Measurements from ENCODE around the gene AMOTL1.

The AMOTL1 gene

DNA sequence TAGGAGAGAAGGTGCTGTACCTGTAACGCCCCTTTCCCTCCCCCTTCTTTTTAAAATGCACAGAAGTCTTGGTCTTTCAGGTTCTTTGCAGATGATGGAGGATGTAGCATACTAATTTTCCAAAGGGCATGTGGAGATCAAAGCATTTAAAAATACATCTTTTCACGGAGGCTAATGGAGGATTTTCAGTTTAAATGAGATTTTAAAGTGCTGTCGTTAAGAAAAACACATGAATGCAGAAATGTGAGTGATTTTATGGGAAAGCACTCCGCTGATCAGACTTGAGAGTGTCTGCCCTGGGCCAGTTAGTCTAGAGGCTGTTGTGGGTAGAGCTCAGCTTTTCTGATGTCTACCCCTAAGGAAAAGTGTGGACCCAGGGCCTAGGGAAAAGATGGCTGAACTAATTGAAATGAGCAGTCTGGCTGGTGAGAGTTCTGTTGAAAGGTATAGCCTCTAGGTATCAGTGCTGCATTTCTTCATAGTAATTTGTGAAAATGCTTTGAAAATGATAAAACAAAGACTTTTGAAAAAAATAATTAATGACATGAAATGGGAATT lies 2.5 kb downstream of the AMOTL1 start:
- TF ChIP-seq GATA2 (IDR thresholded peaks at IDR 0.05; ENCODE audit: low read depth, low read length) (no peak), GATA3 (IDR thresholded peaks at IDR 0.05; ENCODE audit: low read depth, low read length) (no peak)

DNA sequence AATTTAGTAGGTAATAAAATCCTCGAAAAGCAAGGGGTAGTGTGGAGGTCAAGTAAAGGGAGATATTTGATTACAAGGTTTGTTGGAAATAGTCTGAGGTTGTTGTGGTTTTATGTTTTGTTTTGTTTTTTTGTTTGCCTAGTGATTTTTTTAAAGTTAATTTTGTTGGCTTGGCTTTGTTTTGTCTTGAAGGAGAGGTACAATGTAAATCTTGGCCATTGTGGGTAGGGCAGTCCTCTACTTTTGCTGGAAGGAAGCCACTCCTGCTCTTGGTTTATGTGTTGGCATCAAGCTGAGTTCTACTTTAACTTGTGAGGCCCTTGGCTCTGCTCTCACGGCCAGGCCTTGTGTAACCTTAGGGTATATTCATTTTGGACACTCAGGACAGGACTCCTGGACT lies 3.2 kb downstream of the AMOTL1 start:
- TF ChIP-seq GATA2 (IDR thresholded peaks at IDR 0.05; ENCODE audit: low read depth, low read length) (no peak), GATA3 (IDR thresholded peaks at IDR 0.05; ENCODE audit: low read depth, low read length) (no peak)

DNA sequence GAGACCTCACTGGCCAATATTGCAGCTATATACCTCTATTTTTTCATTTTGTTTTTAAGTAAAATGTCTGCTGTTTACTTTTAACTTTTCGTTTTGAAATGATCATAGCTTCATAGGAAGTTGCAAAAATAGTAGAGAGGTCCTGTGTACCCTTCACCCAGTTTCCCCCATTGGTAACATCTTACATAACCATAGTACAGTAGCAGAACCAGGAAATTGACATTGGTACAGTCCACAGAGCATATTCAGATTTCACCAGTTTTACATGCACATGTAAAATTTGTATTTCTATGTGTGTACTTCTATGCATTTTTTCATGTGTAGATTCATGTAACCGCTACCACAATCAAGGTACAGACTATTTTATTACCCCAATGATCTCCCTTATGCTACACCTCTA lies 3.8 kb downstream of the AMOTL1 start:
- no peak for TF ChIP-seq GATA2 (IDR thresholded peaks at IDR 0.05; ENCODE audit: low read depth, low read length)
- no peak for TF ChIP-seq GATA3 (IDR thresholded peaks at IDR 0.05; ENCODE audit: low read depth, low read length)

DNA sequence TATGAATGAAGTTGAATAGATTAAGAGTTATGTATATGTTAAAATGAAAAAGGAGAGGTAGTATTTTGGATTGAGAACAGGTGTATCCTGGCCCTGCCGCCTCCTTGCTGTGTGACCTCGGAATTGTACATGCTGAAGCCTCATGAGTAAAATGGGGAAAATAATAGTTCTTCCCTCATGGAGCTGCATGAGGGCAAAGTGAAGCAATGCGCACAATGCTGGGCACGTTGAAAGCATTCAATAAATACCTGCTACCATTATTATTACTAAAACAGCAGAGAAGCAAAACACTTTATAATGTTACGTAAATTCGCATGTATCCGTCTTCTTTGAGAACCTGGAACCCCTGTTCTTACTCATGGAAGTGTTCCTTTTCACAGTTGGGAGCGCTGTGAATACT lies 5.7 kb downstream of the AMOTL1 start:
- no peak for TF ChIP-seq GATA2 (IDR thresholded peaks at IDR 0.05; ENCODE audit: low read depth, low read length)
- TF ChIP-seq GATA3 (IDR thresholded peaks at IDR 0.05; ENCODE audit: low read depth, low read length) = no peak

DNA sequence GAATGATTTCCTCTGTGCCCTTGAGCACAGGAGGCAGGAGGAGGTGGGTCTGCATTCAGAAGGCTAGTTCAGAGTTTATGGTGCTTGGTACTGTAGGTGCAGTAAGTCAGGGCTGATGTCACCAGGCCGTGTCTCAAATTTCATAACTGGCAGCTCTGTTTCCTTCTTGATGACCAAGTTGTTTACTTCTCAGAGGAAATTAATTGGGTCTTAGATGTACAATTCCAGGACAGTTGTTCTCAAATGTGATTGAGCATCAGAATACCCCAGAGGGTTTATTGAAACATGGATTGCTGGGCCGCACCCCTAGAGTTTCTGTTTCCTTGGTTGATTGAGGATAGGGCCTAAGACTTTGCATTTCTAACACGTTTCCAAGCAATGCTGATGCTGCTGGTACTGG lies 6.2 kb downstream of the AMOTL1 start:
- no peak for TF ChIP-seq GATA2 (IDR thresholded peaks at IDR 0.05; ENCODE audit: low read depth, low read length)
- TF ChIP-seq GATA3 (IDR thresholded peaks at IDR 0.05; ENCODE audit: low read depth, low read length) = no peak

DNA sequence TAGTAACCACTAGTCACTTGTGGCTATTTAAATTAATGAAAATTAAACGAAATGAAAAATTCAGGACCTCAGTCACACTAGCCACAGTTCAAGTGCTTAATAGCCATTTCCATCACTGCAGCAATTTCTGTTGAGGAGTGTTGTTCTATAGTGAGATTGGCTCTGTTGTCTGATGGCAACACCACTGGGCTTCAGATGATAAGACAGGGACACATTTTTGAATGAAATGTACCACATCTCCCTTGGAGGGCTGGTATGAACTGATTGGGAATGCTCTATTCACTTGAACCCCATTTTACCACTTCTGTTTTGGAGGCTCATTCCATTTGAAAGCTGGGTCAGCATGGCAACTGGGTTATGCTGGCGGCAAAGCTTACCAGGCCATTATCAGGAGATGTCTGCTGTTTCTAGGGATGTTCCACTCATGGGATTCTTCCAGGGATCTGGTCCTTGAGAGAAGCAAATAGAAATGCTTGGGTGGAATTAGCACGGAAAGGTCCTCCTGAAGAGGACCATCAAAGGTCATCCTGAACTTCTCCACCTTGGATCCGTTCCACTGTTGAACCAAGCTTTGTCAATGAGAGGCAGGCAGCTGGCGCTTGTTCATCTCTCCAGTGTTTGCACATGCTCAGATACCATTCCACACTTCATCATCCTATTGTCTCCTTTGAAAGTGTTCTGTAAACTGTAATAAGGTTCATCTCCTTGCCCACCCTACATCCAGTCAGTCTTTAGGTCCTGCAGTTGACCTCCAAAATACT lies 7.6 kb downstream of the AMOTL1 start:
- TF ChIP-seq GATA2 (IDR thresholded peaks at IDR 0.05; ENCODE audit: low read depth, low read length) (no peak), GATA3 (IDR thresholded peaks at IDR 0.05; ENCODE audit: low read depth, low read length) (no peak)

DNA sequence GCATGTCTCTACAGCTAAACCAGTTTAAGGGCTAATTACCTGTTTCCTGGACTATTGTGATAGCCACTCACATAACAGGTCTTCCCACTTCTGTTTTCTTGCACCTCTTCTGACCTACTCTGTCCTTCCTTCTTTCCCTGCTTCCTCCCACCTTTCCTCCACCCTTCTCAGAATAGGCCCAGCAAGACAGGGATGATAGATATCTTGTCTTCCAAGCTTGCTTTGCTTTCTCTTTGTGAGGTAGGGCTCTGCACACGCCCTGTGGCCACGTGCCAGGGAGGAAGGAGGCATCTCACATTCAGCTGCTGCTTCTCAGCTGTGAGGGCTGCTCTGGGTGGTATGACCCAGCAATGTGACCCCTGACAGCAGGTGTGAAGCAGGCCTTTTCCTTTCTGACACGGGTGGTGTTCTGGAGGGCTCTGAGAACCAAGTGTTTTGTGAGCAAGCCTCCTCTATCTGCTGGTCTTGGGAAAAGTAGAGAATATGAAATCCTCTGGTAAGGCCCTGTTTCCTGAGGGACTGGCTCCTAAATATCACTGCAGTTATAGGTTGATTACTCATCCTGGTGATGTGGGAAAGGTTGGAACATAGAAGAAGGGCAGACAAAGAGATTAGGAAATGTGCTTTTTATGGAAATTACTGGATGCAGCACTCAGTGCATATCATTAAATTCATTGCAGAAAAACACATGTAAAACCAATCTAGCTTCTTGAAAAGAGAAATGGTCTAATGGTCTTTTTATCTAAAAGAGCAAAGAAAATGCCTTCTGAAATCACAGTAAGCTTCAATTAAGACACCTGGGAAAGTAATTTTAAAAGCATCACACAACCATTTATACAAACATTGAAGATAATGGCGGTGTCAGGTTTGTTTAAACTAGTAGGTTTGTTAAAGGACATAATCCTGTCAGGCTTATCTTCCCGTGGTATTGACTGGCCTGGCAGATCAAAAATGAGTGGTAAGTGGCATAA lies 8.5 kb downstream of the AMOTL1 start:
- no peak for TF ChIP-seq GATA2 (IDR thresholded peaks at IDR 0.05; ENCODE audit: low read depth, low read length)
- no peak for TF ChIP-seq GATA3 (IDR thresholded peaks at IDR 0.05; ENCODE audit: low read depth, low read length)

DNA sequence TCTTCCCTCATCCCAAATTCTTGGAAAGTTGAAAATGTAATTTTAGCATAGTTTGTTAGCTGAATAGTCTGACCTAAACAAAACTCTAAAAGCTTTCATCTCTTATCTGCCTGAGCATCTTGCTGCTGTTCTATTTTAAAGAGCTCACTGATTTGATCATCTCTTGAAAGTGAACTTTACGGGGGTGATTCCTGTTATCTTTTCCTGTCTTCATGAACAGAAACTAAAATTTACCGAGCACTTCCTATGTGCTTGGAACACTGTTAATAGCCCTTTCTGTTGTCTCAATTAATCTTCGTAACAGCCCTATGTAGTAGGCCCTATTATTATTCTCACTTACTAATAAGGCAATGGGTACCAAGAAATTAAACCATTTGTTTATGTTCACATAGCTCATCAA lies 12.3 kb downstream of the AMOTL1 start:
- TF ChIP-seq GATA2 (IDR thresholded peaks at IDR 0.05; ENCODE audit: low read depth, low read length) (peak; percentile 77; the same call in 1 of the 2 replicates), GATA3 (IDR thresholded peaks at IDR 0.05; ENCODE audit: low read depth, low read length) (peak; percentile 89)

DNA sequence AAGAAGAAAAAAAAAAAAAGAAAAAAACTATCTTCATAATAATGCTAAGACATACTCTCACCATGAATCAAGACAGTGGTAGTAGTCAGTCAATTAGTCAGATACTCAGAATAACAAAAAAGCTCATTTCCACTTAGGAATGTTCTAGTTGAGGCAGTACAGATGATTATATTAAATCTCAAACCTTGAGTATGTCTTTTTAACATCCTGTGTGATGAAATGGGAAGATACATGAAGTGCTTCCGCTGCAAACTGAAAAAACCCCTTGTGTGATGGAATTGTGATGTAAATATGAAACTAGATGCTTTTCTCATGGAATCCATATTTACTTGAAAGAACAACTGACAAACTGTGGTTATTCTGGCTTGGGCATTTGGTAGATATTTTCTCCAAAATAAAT lies 13.7 kb downstream of the AMOTL1 start:
- TF ChIP-seq GATA3 (IDR thresholded peaks at IDR 0.05; ENCODE audit: low read depth, low read length) = no peak
- no peak for TF ChIP-seq GATA2 (IDR thresholded peaks at IDR 0.05; ENCODE audit: low read depth, low read length)

DNA sequence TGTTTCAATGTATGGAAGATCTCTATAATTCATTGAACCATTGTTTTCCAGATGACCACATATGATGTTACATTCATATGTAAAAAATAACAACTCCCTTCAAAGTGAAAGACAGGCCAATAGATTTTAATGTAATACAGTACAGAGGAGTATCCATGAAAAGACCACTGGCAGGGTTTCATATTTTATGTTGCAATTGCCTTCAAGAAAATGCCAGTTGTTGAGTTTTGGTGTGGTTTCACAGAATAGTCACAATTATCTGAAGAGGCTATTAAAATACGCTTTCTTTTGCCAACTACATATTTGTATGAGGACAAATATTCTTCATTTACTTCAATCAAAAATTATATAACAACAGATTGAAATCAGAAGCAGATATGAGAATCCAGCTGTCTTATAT lies 14.3 kb downstream of the AMOTL1 start:
- TF ChIP-seq GATA3 (IDR thresholded peaks at IDR 0.05; ENCODE audit: low read depth, low read length) = no peak
- no peak for TF ChIP-seq GATA2 (IDR thresholded peaks at IDR 0.05; ENCODE audit: low read depth, low read length)

DNA sequence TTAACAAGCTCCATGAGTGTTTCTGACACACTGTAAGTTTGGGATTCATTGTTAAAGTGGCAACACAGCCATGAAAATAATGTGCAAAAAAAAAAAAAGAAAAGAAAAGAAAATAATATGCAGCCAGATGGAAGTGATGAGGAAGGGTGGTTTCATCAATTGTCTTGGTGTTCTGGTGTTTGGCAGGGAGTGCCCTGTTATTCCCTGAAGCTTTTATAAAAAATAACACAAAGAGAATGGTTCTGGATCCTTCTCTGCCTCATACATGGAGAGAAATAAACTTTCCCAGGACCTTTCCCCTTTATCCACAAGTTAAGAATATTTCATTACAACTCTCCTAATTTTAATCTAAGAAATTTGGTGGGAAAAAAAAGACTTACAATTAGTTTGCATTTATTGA lies 16.7 kb downstream of the AMOTL1 start:
- TF ChIP-seq GATA3 (IDR thresholded peaks at IDR 0.05; ENCODE audit: low read depth, low read length) (no peak), GATA2 (IDR thresholded peaks at IDR 0.05; ENCODE audit: low read depth, low read length) (no peak)

DNA sequence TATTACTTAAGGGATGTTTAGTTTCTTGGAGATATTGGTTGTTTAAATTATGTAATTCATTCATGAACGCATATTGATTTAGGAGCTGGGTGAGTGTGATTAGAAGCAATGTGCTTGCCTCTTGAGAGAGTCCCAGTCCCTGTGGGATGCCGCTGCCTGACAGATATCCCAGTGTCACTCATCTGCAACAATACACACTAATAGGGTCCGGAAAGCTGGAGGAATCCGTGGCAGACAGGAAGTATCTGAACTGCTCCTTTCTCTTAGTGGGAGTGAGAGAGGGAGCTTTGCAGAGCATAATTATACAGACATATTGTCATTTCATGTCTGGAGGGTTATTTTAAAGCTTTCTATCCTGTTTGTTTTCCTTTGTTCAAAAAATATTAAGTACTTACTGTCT lies 17.4 kb downstream of the AMOTL1 start:
- TF ChIP-seq GATA2 (IDR thresholded peaks at IDR 0.05; ENCODE audit: low read depth, low read length) (no peak), GATA3 (IDR thresholded peaks at IDR 0.05; ENCODE audit: low read depth, low read length) (no peak)

DNA sequence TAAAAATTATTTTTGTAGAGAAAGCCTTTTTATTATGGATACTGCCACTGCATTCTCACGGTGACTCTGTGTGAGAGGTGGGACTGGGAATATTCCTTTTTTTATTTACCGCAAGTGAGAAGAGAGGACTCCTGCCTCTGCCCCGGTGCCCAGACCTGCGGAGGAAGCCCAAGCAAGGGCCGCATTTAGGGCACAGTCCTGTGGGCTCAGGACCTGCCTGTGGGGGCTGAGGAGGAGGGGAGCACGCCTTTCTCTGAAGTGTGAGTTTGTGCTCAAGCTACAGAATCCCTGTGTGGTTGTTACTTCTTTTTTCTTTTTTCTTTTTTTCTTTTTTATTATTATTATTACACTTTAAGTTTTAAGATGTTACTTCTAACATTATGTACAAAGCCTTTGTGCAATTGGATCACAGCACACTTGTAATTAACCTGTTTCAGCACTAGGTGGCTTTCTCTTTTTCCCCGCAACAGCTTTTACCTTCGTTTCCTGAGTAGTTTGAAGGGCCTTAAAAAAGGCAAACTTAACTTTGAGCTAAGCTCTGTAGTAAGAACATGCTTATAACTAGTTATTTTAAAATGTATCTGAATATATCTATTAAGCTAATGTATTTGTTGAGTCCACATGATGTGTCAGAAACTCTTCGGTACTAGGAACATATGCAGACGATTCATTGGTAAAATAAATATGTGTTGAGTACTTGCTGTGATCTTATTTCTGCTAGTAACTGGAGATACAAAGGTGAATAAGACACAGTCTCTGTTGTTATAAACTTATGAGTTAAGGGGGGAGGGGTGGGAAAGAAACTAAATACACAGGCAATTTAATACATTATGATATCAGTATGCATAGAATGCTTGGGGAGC lies 18.3 kb downstream of the AMOTL1 start:
- no peak for TF ChIP-seq GATA2 (IDR thresholded peaks at IDR 0.05; ENCODE audit: low read depth, low read length)
- no peak for TF ChIP-seq GATA3 (IDR thresholded peaks at IDR 0.05; ENCODE audit: low read depth, low read length)

All from SH-SY5Y (cell line).